ENCODE results near the gene COL6A3.
"Not testable (repeated sequence)": the region's sequence is repeated elsewhere in the genome, so short reads cannot be mapped to it uniquely, and the experiment has no call there.

The COL6A3 gene

DNA sequence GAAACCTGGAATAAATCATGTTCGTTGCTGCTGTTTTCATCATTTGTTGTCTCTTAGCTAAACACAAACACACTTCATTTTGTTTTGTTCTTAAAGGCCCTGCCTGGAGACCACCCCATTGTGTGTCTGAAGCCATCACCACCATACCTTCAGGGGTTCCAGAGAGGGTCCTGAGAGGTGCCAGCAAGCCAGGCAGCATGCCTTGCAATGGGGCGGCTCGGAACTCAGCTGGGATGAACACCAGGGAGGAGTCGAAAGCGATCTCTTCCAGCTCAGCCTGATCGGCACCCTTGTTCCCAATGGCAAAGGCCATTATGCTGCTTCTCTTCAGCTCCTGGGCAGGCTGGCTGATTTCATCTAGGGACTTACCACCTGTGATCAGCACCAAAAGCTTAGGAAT, 33.2 kb downstream of the COL6A3 start:
- DNase-seq (ENCODE audit: low read depth in 2 of 2), result no peak

DNA sequence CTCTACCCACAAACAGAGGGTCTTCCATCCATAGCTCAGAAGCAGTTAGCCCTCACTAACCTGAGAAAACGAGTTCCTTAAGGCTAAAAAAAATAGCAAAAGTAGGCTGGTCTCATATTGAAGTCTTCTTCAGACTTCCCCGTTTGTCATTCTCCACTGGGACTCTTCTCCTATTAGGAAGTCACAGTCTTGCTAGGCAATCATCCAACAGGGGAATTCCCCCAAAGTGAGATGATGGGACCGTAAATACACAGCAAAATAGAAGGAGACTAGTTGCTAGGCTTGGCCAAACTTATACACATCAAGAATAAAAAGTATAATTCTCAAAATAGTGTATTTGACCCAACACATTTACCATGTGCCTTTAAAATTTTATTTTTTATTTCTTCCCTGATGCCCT, 34.3 kb downstream of the COL6A3 start:
- DNase-seq (ENCODE audit: low read depth in 2 of 2), result no peak

DNA sequence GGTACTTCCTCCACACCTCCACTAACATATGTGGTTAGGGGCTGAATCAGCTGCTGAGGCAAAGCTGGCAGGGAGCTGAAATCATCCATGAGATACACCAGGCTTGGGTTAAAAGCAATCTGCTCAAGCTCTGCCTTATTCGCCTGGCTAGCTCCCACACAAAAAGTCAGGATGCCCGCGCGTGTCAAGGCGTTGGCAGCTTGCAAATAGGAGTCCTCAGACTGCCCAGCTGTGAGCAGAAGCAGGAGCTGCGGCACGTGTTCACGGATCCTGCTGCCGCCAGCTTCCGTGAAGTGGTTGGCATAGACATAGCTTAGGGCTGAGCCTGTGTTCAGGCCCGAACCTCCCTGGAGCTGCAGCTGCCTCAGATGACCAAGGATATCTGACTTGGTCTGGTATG, 35.3 kb downstream of the COL6A3 start:
- no peak for DNase-seq (ENCODE audit: low read depth in 2 of 2)

- no peak for DNase-seq (ENCODE audit: low read depth in 2 of 2)
These were observed 39.5 kb downstream of the COL6A3 start for GRCh38 chr2:237374284-237375060.

DNA sequence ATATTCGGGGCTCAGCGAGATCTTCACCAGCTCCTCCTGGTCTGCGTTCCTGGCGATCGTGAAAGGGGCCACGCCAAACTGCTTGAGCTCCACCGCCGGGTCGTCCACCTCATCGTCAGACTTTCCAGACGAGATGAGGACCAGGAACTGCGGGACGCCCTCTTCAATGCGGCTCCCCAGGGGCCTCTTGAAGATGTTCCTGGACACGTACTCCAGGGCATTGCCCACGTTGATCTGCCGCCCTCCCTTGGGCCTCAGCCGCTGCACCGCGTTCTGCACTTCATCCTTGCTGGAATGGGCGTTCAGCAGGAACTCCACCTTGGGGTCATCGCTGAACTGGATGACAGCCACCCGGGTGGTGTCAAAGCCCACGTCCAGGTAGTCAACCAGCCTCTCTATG, 42.1 kb downstream of the COL6A3 start:
- no peak for DNase-seq (ENCODE audit: low read depth in 2 of 2)

DNA sequence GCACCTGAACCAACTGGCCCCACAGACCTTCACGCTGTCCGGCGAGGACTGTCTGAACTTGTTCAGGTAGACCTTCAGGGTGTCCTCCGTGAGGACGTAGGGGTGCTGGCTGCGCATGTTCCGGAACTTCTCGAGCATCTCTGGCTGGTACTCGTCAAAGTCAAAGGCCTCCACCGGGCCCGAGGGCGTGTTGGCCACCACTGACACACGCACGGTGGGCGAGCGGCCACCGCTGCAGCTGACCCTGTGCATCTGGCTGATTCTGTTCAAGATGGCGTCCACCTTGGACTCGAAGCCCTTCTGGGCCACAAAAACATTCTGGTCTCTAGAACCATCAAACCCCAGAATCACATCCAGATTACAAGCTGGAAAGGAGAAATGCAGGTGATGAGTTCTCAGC, 48.3 kb downstream of the COL6A3 start:
- DNase-seq (ENCODE audit: low read depth in 2 of 2), result no peak

GRCh38 chr2:237364655-237365054, 49.3 kb downstream of the COL6A3 start:
- DNase-seq (ENCODE audit: low read depth in 2 of 2), result no peak

- DNase-seq (ENCODE audit: low read depth in 2 of 2), result no peak
These were observed 52.6 kb downstream of the COL6A3 start for GRCh38 chr2:237361194-237362004.

DNA sequence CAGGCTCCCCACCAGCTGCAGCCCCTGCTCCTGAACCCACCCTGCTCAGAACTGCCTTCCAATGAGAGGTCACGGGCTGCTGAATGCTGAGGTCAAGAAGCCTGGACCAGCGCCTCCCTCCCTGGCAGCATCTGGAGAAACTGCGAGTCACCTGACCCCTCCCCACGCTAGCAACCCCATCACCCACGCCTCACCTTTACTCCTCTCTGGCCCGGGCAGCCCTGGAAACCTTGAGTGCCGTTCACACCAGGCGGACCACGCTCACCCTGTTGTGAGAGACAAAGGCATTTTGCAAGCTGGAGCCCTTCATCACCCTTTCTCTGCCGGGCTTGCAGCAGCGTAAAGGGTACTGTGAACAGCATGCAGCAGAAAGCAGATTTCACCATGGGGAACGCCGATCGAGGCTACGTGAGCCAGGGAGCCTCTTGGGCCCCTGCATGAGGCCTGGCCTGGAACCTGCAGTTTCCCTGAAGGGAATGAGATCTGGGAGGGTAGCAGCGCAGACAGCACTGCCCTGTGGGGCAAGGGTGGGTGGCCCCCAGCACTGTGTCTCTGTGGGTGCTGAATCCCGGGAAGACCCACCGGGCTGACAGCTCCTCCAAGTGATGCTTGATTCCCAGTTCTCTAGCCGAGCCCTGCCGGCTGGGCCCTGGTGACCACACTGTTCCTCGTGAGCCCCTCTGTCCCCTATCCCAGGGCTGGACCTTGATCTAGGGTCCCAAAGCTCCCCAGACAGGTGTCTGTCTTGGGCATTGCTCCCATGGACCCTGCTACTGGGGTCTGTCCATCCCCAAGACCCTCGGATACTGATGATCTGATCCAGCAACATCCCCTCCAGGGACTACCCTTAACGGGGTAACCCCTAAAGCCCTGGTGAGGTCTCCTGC, 53.8 kb downstream of the COL6A3 start:
- no peak for DNase-seq (ENCODE audit: low read depth in 2 of 2)

DNA sequence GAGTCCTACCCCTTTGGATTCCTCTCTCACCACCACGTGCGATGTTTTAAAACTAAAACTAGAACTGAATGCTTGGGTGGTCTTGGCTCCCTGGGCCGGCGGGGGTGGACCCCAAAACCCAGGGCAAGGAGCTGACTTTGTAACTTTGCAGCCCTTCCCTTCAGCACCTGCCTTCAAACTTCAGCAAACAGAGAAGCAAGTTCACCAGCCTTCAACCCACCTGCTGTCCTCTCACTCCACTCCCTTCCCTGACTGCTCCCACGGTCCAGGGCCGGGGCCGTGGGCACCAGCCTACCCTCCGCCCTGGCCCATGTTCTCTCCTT, 54.5 kb downstream of the COL6A3 start:
- no peak for DNase-seq (ENCODE audit: low read depth in 2 of 2)

GRCh38 chr2:237358721-237359517, 55.0 kb downstream of the COL6A3 start:
- no peak for DNase-seq (ENCODE audit: low read depth in 2 of 2)

DNA sequence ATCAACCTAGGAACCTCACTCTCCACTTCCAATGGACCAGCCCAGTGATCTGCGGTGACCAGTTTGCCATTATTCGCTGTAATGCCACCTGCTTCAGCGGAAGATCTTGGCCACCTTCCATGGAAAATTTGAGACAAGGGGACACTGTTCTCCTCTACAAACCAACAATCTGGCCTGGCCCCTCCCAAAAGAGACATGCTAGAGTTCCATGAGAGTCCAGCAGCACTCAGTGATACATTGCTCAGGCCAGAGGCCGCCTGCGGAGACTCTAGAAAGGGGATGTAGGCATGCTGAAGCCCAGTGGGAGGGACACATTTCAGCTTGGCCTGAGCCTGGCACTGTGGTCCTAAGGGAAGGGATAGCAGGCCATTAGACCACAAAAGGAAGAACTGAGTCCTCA, 58.3 kb downstream of the COL6A3 start:
- no peak for DNase-seq (ENCODE audit: low read depth in 2 of 2)

- DNase-seq (ENCODE audit: low read depth in 2 of 2), result no peak
These were observed 59.1 kb downstream of the COL6A3 start for GRCh38 chr2:237354892-237355291.

GRCh38 chr2:237354172-237354571, 59.8 kb downstream of the COL6A3 start:
- not testable (repeated sequence) for DNase-seq (ENCODE audit: low read depth in 2 of 2)

DNA sequence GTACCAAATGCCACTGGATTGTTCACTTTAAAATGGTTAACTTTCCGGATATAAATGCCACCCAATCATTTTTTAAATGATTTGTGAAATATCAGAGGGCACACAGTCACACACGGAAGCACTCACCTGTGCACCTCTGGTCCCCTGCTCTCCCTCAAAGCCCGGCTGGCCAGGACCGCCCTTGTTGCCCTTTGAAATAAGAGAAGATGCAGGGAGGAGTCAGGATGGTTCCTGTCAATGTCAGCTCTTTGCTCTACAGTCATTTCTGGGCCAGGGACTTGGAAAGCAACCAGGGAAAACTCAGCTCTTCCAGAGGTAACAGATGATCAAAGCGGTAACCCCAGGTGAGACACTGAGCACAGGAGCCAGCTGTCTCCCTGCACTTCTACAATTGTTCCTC, 60.7 kb downstream of the COL6A3 start:
- no peak for DNase-seq (ENCODE audit: low read depth in 2 of 2)

DNA sequence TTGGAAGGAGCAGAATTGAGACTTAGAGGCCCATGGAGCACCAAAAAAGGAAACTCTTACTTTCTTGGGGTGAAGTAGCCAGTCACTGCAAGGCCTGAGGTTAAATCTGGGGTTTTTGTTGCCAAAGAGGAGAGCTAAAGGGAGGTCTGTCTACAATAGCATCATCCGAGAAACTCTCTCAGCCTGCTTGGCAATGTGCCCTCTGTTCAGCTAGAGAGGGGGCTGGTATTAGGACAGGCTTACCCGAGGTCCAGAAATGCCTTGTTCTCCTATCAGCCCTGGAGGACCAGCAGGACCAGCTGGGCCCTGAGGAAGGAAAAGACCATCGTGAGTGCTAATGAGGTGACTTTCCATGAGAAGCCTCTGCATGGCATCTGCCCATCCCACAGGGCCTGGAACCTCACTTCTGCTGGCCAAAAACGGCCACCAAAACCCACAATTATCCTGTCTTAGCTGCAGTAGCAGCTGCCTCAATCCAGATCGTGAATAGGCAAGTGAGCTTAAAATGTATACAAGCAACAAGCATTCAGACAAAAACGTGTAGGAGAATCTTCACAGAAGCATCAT, 61.6 kb downstream of the COL6A3 start:
- no peak for DNase-seq (ENCODE audit: low read depth in 2 of 2)

DNA sequence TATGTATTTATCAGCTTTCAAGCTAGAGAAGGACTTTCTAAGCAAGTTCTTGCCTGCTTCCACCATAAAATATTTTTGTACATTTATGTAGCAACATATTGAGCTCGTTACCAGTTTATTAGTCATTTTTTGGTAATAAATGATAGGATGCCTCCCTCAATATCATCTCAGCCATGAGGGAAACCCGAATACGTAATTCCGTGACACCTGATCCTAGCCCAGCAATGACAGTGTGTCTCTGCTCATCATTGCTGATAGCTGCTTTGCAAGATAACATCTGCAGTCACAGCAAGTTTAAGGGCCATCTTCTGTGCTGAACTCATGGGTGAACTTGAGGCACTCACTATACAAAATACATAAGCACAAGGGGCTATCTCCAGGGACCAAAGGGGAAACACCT, 62.2 kb downstream of the COL6A3 start:
- DNase-seq (ENCODE audit: low read depth in 2 of 2), result no peak

DNA sequence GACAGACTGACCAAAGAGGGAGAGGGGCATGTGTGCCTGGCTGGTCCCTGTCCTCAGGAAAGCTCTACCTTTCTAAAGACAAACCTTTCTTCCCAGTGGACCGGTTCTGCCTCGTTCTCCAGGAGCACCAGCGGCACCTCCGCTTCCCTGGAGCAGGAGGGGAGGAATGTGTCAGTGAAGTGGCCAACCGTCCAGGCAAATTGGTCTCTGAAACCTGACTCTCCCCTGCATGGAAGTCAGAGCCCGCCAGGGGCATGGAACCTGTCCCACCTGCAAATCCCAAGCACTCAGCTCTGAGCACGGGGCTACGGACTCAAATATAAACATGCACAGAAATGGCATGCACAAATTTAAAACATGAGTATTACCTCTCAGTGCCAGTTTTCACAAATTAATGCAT, 62.9 kb downstream of the COL6A3 start:
- no peak for DNase-seq (ENCODE audit: low read depth in 2 of 2)

- no peak for DNase-seq (ENCODE audit: low read depth in 2 of 2)
These were observed 63.4 kb downstream of the COL6A3 start for GRCh38 chr2:237350597-237350996.

- DNase-seq (ENCODE audit: low read depth in 2 of 2), result no peak
These were observed 63.9 kb downstream of the COL6A3 start for GRCh38 chr2:237350070-237350469.

- no peak for DNase-seq (ENCODE audit: low read depth in 2 of 2)
These were observed 65.6 kb downstream of the COL6A3 start for GRCh38 chr2:237348281-237348865.

All from activated CD4-positive, alpha-beta T cell treated with anti-CD3 and anti-CD28 coated beads for 24 hours (primary cell).